Activated T-helper 2 cell treated with anti-CD3 and anti-CD28 coated beads, Interferon-gamma antibody, Interleukin-2, Interleukin-4, amounts not matched to agents 10 μg/mL and 5 μg/mL and 100 μg/mL, durations not matched to agents 14 hours and 24 hours and 36 hours (primary cell): ENCODE measurements around the gene EEPD1. TPM values are rescaled to one million over a fixed set of nuclear protein-coding genes. Genes with fewer than 3 reads are reported as not detected.

ENCODE experiments used
- DNase-seq: peaks from one replicate; pipeline ENCODE4 v3.0.0; 2021; ENCODE audit warnings: low spot score
- H3K27ac Mint-ChIP-seq: one replicate; pipeline ENCODE4 v1.8.0; 2021; ENCODE audit warnings: mixed read lengths
- H3K27me3 Mint-ChIP-seq: one replicate; pipeline ENCODE4 v1.8.0; 2021; ENCODE audit warnings: low read depth, mixed read lengths
- H3K36me3 Mint-ChIP-seq: one replicate; pipeline ENCODE4 v1.8.0; 2021; ENCODE audit warnings: low read depth, mixed read lengths
- H3K4me1 Mint-ChIP-seq: one replicate; pipeline ENCODE4 v1.8.0; 2021; ENCODE audit warnings: low read depth, mixed read lengths
- H3K4me3 Mint-ChIP-seq: one replicate; pipeline ENCODE4 v1.8.0; 2021; ENCODE audit warnings: low read depth, mild to moderate bottlenecking, moderate library complexity, mixed read lengths
- H3K9me3 Mint-ChIP-seq: one replicate; pipeline ENCODE4 v1.8.0; 2021; ENCODE audit warnings: mixed read lengths
- intact Hi-C: fragments of 100-400 bp; cut with micrococcal nuclease; formaldehyde crosslinking; loops from one replicate; pipeline ENCODE4 v1.15.1; 2023
- total RNA-seq: library from RNA; stranded (reverse); gene quantifications from 2 replicates; pipeline ENCODE4 v1.2.3, GENCODE V29; 2022

EEPD1 gene
- total RNA-seq, 1 donor from 2014 or later: 0.57 TPM

GRCh38 chr7:36192053-36192824, 39.2 kb downstream of the EEPD1 start:
- H3K36me3 Mint-ChIP-seq: no peaks in the 10 kb centered on the region
- DNase-seq: no peak
- H3K4me1 Mint-ChIP-seq: peaks cover 3% of the 10 kb centered on the region
- H3K27ac Mint-ChIP-seq: no peak overlapping the region
- no peak overlapping the region for H3K4me3 Mint-ChIP-seq
- intact Hi-C loops: no loop called here
- no peaks in the 10 kb centered on the region for H3K9me3 Mint-ChIP-seq
- H3K27me3 Mint-ChIP-seq: no peaks in the 10 kb centered on the region

DNA sequence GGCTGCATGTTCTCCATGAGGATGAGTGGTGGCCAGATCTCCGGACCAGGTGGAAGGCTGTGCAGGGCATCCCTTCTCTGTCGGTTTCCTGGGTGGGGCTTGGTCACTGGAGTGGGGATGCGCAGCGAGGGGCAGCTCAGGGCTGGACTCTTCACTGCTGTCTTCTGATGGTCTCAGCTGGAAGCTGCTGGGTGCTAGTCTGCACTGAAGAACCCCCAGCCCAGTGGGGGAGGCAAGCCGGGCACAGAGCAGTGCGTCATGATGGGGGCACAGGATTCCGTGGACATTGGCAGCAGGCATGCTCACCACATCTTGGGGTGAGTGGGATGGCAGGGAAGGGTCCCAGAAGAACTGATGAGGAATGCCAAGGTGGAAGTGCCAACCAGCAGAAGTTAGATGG, 39.8 kb downstream of the EEPD1 start:
- Mint-ChIP-seq H3K36me3 (no peaks in the 10 kb centered on the region), H3K9me3 (no peaks in the 10 kb centered on the region), H3K4me3 (no peak overlapping the region), H3K27ac (no peak overlapping the region), H3K4me1 (peaks cover 3% of the 10 kb centered on the region), H3K27me3 (no peaks in the 10 kb centered on the region)
- no peak for DNase-seq
- intact Hi-C loops: no loop called here

GRCh38 chr7:36198854-36199266, 45.8 kb downstream of the EEPD1 start:
- DNase-seq: no peak
- no peak overlapping the region for H3K27ac Mint-ChIP-seq

DNA sequence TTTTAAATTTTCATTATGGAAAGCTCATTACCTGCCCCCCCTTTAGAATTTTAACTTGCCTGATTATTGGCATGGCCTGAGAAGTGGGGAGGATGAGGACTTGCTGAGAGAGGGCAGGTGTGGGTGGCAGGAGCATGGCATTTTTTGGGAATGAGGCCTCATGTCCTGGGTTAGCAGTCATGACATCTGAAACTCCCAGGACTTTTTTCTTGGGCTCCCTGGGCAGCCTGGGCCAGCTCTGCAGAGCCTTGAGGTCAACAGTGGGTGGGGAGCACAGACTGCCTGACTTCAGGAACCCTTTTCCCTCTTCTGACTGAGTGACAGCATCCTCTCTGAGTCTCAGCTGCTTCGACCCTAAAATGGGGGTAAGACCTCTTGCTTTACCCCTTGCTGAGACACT, 46.3 kb downstream of the EEPD1 start:
- no peaks in the 10 kb centered on the region for H3K9me3 Mint-ChIP-seq
- H3K27me3 Mint-ChIP-seq: peaks cover 2% of the 10 kb centered on the region
- no peak overlapping the region for H3K27ac Mint-ChIP-seq
- H3K4me3 Mint-ChIP-seq: no peak overlapping the region
- no peaks in the 10 kb centered on the region for H3K36me3 Mint-ChIP-seq
- H3K4me1 Mint-ChIP-seq: peaks cover 24% of the 10 kb centered on the region
- intact Hi-C loops: no loop called here
- DNase-seq: no peak

More at GRCh38 chr7:36198854-36199266, 45.8 kb downstream of the EEPD1 start:
- H3K4me1 Mint-ChIP-seq: peaks cover 23% of the 10 kb centered on the region
- intact Hi-C loops: no loop called here
- peaks cover 2% of the 10 kb centered on the region for H3K27me3 Mint-ChIP-seq
- no peaks in the 10 kb centered on the region for H3K9me3 Mint-ChIP-seq
- H3K36me3 Mint-ChIP-seq: no peaks in the 10 kb centered on the region
- H3K4me3 Mint-ChIP-seq: no peak overlapping the region

DNA sequence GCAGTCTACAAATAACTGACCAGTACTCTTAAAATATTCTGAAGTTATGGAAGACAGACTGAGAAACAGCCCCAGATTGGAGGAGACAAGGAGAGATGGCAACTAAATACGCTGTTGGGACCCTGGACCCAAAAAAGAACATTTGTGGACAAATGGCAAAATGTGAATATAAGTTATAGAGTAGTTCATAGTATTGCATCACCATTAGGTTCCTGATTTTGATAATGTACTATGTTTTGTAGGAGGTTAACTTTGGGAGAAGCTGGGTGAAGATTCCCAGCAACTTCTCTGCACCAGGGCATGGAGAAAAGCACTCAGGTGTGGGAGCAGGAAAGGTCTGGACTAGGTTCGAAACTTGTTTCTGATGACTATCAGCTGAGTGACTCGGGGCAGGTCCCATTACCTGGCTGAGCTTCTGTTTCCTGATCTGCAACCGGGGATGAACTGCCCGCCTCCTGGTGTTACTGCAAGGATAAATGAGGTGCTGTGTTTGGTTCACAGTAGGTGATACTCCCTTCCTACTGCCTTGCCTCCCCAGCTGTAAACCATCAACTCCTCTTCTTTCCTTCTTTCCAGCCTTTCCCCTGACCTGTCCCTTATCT, 48.2 kb downstream of the EEPD1 start:
- H3K9me3 Mint-ChIP-seq: no peaks in the 10 kb centered on the region
- no peaks in the 10 kb centered on the region for H3K36me3 Mint-ChIP-seq
- H3K27ac Mint-ChIP-seq: no peak overlapping the region
- H3K27me3 Mint-ChIP-seq: peaks cover 2% of the 10 kb centered on the region
- peaks cover 24% of the 10 kb centered on the region for H3K4me1 Mint-ChIP-seq
- intact Hi-C loops: no loop called here
- H3K4me3 Mint-ChIP-seq: no peak overlapping the region
- no peak for DNase-seq

- Mint-ChIP-seq H3K4me1 (peaks cover 25% of the 10 kb centered on the region), H3K27ac (no peak overlapping the region), H3K27me3 (peaks cover 2% of the 10 kb centered on the region), H3K4me3 (no peak overlapping the region), H3K36me3 (no peaks in the 10 kb centered on the region), H3K9me3 (no peaks in the 10 kb centered on the region)
- DNase-seq: no peak
- intact Hi-C loops: no loop called here
Measured at GRCh38 chr7:36202398-36202797, 49.3 kb downstream of the EEPD1 start.

DNA sequence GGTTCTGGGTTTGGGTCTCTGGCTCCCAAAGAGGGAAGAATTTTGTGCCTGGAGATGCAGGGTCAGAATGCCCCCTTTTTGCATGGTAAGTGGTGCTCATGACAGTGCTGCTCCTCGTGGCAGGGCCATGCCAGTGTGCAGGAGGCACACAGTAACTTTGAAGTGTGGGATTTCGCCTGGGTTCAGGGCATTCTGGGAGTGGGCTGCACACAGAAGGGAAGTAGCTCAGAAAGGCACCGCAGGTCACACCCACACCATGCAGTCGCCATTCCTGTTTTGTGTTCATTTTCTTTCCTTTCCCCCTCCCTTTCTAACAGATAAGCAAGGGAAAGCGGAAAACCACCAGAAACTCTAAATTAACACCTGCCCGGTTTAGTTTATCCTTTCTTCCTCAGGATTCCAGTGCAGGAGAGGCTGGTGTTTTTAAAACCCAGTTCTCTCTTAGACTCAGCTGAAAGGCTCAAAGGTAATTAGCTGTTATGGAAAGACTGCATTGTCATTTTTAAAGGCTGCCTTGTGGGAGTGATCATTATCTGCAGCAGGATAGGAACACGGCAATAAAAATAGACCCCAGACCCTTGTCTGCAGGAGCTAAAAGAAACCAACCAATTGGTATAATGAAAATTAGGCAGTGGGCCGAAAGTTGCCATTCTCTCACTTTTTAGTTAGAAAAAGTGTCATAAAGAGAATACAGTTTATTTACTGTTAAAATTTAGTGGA, 50.2 kb downstream of the EEPD1 start:
- Mint-ChIP-seq H3K27me3 (peaks cover 2% of the 10 kb centered on the region), H3K9me3 (no peaks in the 10 kb centered on the region), H3K4me3 (no peak overlapping the region), H3K27ac (no peak overlapping the region), H3K4me1 (peaks cover 29% of the 10 kb centered on the region), H3K36me3 (no peaks in the 10 kb centered on the region)
- DNase-seq: no peak
- intact Hi-C loops: no loop called here

DNA sequence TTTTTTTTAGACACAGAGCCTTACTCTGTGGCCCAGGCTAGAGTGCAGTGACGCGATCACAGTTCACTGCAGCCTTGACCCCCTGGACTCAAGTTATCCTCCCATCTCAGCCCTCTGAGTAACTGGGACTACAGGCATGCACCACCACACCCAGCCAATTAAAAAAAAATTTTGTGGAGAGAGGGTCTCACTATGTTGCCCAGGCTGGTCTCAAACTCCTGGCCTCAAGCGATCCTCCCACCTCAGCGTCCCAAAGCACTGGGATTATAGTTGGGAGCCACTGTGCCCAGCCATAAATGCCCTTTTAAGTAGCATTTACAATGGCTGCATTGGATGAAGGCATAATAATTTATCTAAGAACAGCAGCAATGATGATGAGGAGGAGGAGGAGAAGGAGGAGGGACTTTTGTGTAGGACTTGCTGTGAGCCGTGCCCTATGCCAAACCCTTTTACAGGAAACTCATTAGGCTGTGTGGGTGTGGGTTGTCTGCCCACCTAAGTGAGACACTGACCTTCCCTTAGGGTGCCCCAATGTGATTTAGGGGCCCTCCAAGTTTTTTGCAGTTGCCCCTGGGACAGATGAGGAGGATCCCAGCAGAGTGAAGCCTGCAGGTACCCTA, 51.1 kb downstream of the EEPD1 start:
- no peak for DNase-seq
- H3K36me3 Mint-ChIP-seq: no peaks in the 10 kb centered on the region
- no peaks in the 10 kb centered on the region for H3K9me3 Mint-ChIP-seq
- H3K27me3 Mint-ChIP-seq: peaks cover 2% of the 10 kb centered on the region
- intact Hi-C loops: no loop called here
- peaks cover 24% of the 10 kb centered on the region for H3K4me1 Mint-ChIP-seq
- no peak overlapping the region for H3K27ac Mint-ChIP-seq
- H3K4me3 Mint-ChIP-seq: no peak overlapping the region

GRCh38 chr7:36204929-36205635, 52.0 kb downstream of the EEPD1 start:
- peaks cover 22% of the 10 kb centered on the region for H3K4me1 Mint-ChIP-seq
- H3K9me3 Mint-ChIP-seq: no peaks in the 10 kb centered on the region
- H3K27ac Mint-ChIP-seq: no peak overlapping the region
- H3K36me3 Mint-ChIP-seq: no peaks in the 10 kb centered on the region
- DNase-seq: no peak
- H3K4me3 Mint-ChIP-seq: no peak overlapping the region
- intact Hi-C loops: no loop called here
- H3K27me3 Mint-ChIP-seq: peaks cover 2% of the 10 kb centered on the region

DNA sequence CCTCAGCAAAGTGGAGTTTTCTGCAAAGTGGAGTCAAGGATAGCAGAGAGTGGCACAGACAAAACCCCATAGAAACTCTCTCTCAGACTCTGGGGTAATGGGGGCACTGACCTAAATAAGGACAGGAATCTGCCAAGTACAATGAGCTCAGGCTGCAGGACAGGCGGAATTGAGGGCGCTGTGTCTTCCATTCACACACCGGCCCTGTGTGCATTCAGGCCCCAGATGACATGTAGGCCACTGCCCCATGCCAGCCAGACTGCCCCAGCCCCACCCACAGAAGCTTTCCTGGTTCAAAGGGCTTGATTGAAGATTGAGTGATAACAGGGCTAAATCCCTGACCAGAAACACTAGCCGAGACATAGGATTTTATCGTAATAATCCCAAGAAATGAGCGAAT, 52.7 kb downstream of the EEPD1 start:
- intact Hi-C loops: no loop called here
- no peak for DNase-seq
- peaks cover 22% of the 10 kb centered on the region for H3K4me1 Mint-ChIP-seq

DNA sequence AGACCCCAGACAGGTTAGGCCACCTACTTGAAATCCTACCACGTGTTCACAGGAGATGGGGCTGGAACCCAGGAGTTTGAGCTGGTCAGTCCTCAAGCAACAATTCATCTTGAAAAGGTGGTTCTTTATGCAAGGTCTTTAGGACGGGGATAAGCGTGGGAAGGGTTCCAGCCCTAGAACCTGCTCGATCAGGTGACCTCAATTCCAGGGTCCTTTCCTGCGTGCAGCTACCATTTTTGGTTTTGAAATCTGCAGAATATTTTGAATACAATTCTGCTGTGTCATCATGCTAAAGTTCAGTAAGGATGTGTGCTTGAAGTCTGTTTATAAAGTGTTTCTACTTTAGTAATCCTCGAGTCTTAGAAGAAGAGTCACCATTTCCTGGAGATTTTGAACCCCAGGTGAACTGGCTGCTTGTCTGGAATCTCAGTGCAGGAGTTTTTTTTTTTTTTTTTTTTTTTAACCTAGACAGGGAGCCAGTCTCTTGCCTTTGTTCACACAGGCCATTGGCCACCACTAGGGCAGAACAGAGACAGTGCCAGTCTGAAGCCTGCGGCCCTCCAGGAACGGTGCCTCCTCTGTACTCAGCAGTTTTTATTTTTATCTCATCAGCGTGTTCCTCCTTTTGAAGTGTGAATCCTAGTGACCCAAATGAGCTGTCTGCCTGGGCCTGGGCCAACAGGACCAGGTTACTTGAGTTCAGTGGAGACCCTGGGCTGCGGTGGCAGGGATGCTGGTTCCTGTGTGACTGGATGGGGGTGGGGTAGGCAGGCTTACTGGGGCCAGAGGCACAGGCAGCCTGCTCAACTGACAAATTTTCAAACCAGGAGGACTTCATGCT, 54.6 kb downstream of the EEPD1 start:
- no peak for DNase-seq
- Mint-ChIP-seq H3K4me3 (no peak overlapping the region), H3K4me1 (peaks cover 18% of the 10 kb centered on the region), H3K36me3 (no peaks in the 10 kb centered on the region), H3K9me3 (no peaks in the 10 kb centered on the region), H3K27me3 (no peaks in the 10 kb centered on the region), H3K27ac (no peak overlapping the region)
- intact Hi-C loops: no loop called here

More for the DNA sequence above, 52.7 kb downstream of the EEPD1 start:
- Mint-ChIP-seq H3K4me3 (no peak overlapping the region), H3K36me3 (no peaks in the 10 kb centered on the region), H3K27ac (no peak overlapping the region), H3K27me3 (peaks cover 2% of the 10 kb centered on the region), H3K9me3 (no peaks in the 10 kb centered on the region)

GRCh38 chr7:36208426-36208825, 55.4 kb downstream of the EEPD1 start:
- no peak overlapping the region for H3K27ac Mint-ChIP-seq
- intact Hi-C loops: no loop called here
- H3K4me1 Mint-ChIP-seq: peaks cover 14% of the 10 kb centered on the region
- H3K9me3 Mint-ChIP-seq: no peaks in the 10 kb centered on the region
- no peak overlapping the region for H3K4me3 Mint-ChIP-seq
- no peaks in the 10 kb centered on the region for H3K36me3 Mint-ChIP-seq
- DNase-seq: no peak
- H3K27me3 Mint-ChIP-seq: no peaks in the 10 kb centered on the region
